Cortex of kidney (tissue), 1 donor: ENCODE data around the gene SRPX.

Experiments used
- DNase-seq: peaks from one replicate; lab custom pipeline; 2025; lab: John Stamatoyannopoulos, UW

The SRPX gene

GRCh38 chrX:38206542-38206941, 14.1 kb downstream of the SRPX start:
- no peak for DNase-seq

DNA sequence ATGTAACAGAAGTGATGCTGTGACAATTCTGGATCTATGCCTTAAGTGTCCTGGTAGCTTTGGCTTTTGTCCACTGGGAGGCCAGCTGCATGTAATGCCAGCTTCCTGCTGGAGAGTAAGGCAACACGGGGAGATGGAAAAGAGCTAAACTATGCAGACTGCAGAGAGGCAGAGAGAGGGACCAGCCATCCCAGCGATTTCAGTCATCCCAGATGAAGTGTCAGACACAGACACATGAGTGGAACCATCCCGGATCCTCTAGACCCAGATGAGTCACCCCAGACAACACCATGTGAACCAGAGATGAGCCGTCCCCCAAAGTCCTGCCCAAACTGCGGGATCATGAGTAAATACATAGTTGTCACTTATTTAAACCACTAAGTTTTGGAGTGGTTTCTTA, 14.6 kb downstream of the SRPX start:
- DNase-seq: no peak

DNA sequence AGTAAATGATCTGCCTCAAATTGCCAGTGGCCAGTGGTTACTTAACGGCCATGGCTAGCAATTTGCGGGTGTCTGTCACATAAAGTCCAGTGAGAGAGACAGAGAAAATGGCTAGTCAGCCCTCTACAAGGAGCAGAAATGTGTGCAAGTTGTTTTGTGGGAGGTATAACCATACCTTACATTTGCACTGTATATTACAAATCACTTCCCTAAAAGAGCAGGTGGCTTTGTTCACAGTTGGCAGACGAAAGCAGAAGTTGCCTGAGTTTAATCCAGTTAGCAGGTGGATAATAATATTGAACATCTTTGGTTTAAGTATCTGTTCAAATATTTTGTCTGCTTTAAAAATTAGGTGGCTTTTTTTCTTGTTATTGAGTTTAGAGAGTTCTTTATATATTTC, 15.6 kb downstream of the SRPX start:
- DNase-seq: no peak

DNA sequence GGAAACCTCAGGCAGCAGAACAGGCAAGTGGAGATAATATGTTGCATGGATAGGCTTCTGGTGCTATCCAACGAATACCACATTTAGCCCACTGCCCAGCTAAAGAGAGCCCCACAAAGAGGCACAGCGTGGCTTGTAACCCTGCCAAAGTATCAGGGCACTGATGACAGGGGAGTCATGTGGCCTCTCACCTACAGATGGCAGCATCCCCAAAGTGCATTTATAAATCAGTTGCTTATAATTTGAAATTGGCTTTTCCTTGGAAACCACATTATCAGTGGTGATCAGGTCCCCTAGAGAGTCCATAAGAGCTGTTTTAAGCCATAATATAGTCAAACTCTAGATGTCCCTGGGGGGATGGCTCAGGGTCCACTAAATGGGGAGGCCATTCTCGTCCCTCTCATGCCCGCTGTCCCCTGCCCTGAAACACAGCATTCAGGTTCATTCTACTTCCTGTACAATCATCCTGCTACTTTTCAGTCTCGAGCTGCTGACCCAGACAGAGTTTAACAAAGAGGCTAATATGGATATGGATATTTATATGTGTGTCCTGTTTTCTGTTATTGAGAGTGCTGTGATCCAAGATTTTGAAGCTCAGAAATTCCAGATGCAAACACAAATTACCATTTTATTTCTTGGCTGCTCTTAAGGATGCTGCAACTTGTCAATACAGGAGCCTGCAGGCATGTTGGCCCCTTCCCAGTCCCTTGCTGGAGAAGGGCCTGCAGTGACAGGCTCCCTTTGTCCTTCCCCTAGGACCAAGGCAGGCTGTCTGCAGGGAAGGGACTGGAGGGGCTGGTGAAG, 28.5 kb downstream of the SRPX start:
- DNase-seq: no peak

GRCh38 chrX:38189431-38190250, 31.0 kb downstream of the SRPX start:
- no peak for DNase-seq

GRCh38 chrX:38183596-38183995, 37.1 kb downstream of the SRPX start:
- DNase-seq: no peak

DNA sequence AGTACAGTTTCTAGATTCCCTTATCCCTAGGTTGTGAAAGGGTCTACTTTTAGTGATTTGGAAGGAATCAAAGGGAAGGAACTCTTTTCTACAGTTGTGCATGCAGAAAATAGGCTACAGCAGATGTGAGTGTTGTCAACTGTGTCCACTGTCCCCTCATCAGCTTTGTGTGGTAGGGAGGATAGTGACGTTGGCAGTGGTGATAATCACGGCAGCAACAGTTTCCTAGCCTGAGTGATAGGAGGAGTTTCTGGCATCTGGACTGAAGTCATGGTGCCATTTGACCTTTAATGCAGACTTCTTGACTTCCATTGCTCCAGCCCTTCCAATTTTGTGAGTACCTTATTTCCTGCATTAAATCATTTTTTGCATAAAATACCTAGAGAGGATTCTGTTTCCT, 39.3 kb downstream of the SRPX start:
- DNase-seq: no peak

DNA sequence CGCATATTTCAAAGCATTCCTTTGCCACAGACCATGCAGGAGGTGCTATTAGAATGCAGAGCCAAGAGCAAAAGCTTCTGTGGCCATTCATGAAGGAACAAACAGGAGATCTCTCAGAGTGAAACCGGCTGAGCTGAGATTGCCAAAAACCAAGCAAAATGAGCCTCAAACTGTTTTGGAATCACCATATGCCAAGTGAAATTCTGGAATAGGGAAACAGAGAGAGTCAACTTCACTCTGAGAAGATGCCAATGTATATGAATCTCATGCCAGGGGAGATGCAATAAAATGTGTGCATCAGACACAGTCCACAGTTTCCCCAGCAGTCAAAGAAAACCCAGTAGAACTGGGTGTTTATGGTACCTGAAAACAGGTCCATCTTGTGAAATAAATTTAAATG, 42.3 kb downstream of the SRPX start:
- DNase-seq: no peak

GRCh38 chrX:38175139-38175538, 45.5 kb downstream of the SRPX start:
- DNase-seq: no peak

DNA sequence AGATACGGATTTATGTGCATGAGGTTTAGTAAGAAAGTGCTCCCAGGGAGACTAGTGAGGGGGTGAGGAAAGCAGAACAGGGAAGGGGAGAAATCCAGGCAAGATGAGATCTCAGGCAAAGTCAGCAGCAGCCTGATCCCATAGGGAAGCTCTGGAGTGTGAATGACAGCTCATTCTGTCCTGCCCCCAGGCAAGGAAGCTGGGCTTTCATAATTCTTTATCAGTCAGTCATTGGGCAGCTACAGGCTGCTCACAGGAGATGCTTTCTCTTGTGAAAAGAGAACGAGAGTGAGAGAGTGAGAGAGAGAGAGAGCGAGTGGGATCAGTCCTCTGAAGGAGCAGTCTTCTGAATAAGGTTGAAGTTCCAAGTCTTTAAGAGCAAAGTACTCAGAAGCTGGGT, 48.1 kb downstream of the SRPX start:
- no peak for DNase-seq

DNA sequence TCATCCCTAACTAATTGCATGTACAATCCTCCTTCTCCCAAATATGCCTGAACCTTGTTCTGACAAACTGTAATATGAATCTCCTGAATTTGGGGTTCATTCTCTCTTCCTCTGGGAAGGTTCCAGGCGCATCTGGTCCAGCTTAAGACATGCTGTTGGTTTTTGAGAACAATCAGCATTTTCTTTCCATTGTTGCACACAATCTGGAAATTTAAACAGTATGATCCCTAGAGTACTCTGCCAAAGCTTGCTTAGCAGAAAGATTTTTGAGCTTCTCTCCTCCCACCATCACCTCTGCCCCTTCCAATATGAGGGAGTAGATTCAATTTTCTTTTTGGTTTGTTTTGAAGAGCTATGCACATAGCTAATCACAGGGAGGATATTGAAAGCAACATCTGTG, 50.1 kb downstream of the SRPX start:
- DNase-seq: no peak

- DNase-seq: no peak
These were observed 54.1 kb downstream of the SRPX start for GRCh38 chrX:38166478-38167083.

- no peak for DNase-seq
These were observed 55.6 kb downstream of the SRPX start for GRCh38 chrX:38165023-38165422.

- no peak for DNase-seq
These were observed 57.5 kb downstream of the SRPX start for GRCh38 chrX:38163193-38163592.

- no peak for DNase-seq
These were observed 63.8 kb downstream of the SRPX start for GRCh38 chrX:38156838-38157237.

- DNase-seq: no peak
These were observed 65.9 kb downstream of the SRPX start for GRCh38 chrX:38154818-38155217.

DNA sequence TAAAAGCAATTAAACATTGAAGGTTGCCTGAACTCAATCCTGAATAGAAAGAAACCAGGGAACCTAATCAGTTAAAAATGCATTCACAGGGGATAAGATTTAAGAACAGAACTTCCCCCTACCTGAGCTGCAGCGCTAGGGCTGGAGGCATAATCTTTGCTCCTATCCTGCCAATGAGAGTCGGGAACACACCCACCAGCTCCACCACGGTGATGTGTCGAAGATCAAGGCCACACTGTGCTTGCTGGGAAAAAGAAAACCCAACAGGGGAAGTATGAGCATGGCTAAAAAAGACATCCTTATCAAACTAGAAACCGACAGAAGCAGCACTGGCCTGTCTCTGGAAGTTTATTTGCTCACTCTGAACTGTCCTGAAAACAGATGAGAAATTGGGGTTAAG, 66.3 kb downstream of the SRPX start:
- no peak for DNase-seq

DNA sequence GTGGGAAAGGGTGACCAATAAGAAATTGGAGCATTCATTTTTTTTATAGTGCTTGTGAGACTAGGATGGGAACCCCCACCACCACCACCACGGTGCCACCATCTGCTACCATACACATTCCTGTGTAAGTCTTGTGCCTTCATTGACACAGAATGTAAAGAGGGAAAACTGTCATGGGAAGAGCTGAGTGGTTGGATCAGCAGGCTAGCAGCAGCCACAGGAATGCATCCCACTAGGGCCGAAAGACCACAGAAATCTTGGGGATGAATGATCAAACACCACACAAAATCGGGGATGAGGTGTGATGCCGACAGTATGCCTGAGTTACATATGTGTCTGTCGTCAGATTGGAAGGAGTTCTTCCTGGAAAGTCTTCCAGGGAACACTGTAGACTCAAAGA, 69.2 kb downstream of the SRPX start:
- DNase-seq: no peak

DNA sequence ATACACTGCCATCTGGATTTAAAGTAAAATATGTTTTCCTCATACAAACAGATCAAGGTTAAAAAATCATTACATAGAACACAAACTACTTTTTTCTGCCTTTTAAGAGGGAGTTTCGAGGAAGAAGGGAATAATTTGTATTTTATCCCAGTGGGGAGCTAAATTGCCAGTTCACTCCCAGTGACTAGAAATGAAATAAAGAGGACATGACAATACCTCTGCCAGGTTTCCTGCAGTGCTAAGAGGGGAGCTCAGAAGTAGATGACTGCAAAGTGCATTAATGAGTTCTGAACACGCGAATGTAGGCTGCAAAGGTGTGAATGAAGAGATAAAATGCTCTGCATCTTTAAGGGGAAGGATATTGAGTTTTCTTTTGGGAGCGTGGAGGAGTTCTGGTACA, 69.7 kb downstream of the SRPX start:
- no peak for DNase-seq

DNA sequence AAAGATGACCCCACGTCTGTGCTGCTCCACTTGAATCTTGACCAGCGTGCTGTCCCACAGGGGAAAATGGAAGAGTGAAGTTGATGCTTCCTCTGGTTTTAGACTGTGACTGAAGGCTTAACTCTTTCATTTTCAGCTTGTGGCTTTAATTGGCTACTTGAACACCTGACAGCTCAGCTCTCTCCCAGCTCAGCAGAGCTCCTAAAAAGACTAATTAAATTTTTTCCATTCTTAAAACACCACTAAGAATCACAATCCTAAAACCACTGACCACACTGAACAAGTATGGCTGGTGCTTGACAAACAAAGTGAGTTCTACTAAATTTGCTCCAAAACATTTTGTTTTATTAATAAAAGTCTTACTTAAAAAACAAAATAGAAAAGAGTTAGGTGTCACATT, 71.7 kb downstream of the SRPX start:
- no peak for DNase-seq

- no peak for DNase-seq
These were observed 78.1 kb downstream of the SRPX start for GRCh38 chrX:38142610-38143009.

DNA sequence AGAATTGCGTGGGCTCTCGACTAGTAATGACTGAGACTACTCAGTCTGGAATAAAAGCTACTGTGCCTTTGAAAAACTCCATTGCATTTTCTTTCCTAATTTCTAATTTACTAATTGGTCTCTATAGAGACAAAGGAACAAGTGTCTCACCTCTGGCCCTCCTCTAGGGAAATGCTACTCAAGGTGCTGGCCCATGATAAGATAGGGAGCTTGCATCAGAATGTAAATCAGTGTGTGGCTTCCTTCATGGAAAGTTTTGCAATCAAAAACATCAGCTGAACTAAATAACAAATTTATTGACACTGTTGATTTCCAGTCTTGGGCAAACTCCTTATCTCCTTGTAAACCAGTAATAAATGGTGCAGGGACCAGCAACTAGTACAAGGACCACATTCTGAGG, 81.8 kb downstream of the SRPX start:
- no peak for DNase-seq
